B cell (primary cell): ENCODE results near the gene CNST. TPM values are rescaled to one million over a fixed set of nuclear protein-coding genes. Genes with fewer than 3 reads are reported as not detected.

Experiments used
- ATAC-seq: fragments of 200-7000 bp; cut with Tn5 transposase; one replicate; pipeline ENCODE4 v1.10.0; 2021; ENCODE audit warnings: low read depth, mild to moderate bottlenecking, moderate number of reproducible peaks, moderate library complexity
- CTCF ChIA-PET: fragments of 350-600 bp; sonication (Branson Sonifier 250); formaldehyde crosslinking; loops from one replicate; lab custom pipeline; 2021; ENCODE audit warnings: antibody characterized with exemption, inconsistent platforms; lab: Charles Lee
- POLR2A ChIA-PET: fragments of 350-600 bp; sonication (Branson Sonifier 250); formaldehyde crosslinking; loops from one replicate; lab custom pipeline; 2021; ENCODE audit warnings: antibody characterized with exemption; lab: Charles Lee
- DNase-seq: peaks from one replicate; pipeline ENCODE4 v3.0.0; 2013
- H2AFZ ChIP-seq: 2 replicates; pipeline ENCODE4 v1.6.1; 2012; ENCODE audit warnings: mild to moderate bottlenecking, low read depth, low read length; ENCODE audit not compliant: insufficient read depth, poor library complexity, severe bottlenecking
- H3K27ac ChIP-seq, 2 donors: 1 replicate in 1 of 2; 2 replicates in 1 of 2; pipeline ENCODE4 v1.5.1; 2012 to 2013; ENCODE audit warnings: low read length in 2 of 2, mild to moderate bottlenecking in 2 of 2, moderate library complexity in 1 of 2
- H3K27me3 ChIP-seq, 4 experiments: fragments of 200-600 bp in 1 of 4; sonication (generic) in 1 of 4; replicated peaks in 1 of 4; 1 replicate in 2 of 4; 2 replicates in 2 of 4; pipeline versions ENCODE4 v1.6.1 to v1.7.0; 2013 to 2016; ENCODE audit warnings: low read length in 3 of 4, mild to moderate bottlenecking in 2 of 4, mixed read lengths in 1 of 4, moderate library complexity in 1 of 4; ENCODE audit not compliant: insufficient read depth in 4 of 4, control insufficient read depth in 3 of 4; ENCODE audit errors: control extremely low read depth in 1 of 4
- H3K36me3 ChIP-seq, 2 experiments: replicated peaks in 1 of 2; 1 replicate in 1 of 2; 2 replicates in 1 of 2; pipeline versions ENCODE4 v1.6.1 to v1.7.1; 2013; ENCODE audit warnings: low read length in 1 of 2; ENCODE audit not compliant: insufficient read depth in 2 of 2, control insufficient read depth in 1 of 2; ENCODE audit errors: control extremely low read depth in 1 of 2, extremely low read depth in 1 of 2
- H3K4me1 ChIP-seq, 2 donors: fragments of 200-600 bp in 1 of 2; sonication (generic) in 1 of 2; 1 replicate in 1 of 2; 2 replicates in 1 of 2; pipeline versions ENCODE4 v1.5.1 to v1.6.1; 2013 to 2017; ENCODE audit warnings: low read length in 2 of 2; ENCODE audit not compliant: control insufficient read depth in 2 of 2, insufficient read depth in 2 of 2
- H3K4me2 ChIP-seq: replicated peaks from 2 replicates; pipeline ENCODE3; 2012; ENCODE audit warnings: mild to moderate bottlenecking, low read depth, low read length; ENCODE audit not compliant: poor library complexity, severe bottlenecking
- H3K4me3 ChIP-seq, 5 experiments: fragments of 200-600 bp in 1 of 5; sonication (generic) in 1 of 5; 1 replicate in 3 of 5; 2 replicates in 2 of 5; pipeline versions ENCODE4 v1.5.1 to v1.7.0; 2011 to 2016; ENCODE audit warnings: low read length in 4 of 5, mild to moderate bottlenecking in 4 of 5, low read depth in 2 of 5, control low read depth in 1 of 5, moderate library complexity in 1 of 5; ENCODE audit not compliant: insufficient read depth in 1 of 5; ENCODE audit errors: control extremely low read depth in 1 of 5, extremely low read depth in 1 of 5
- H3K79me2 ChIP-seq: fragments of 200-600 bp; sonication (generic); one replicate; pipeline ENCODE4 v1.6.0; 2016; ENCODE audit warnings: low read length; ENCODE audit not compliant: control insufficient read depth, insufficient read depth
- H3K9ac ChIP-seq: fragments of 200-600 bp; sonication (generic); 2 replicates; pipeline ENCODE4 v1.6.1; 2017; ENCODE audit warnings: mild to moderate bottlenecking, low read length, moderate library complexity
- H3K9me3 ChIP-seq, 3 donors: one replicate each; pipeline versions ENCODE4 v1.6.1 to v1.7.1; 2013; ENCODE audit warnings: low read length in 2 of 3; ENCODE audit not compliant: control insufficient read depth in 2 of 3, insufficient read depth in 1 of 3; ENCODE audit errors: control extremely low read depth in 1 of 3
- H4K20me1 ChIP-seq: 2 replicates; pipeline ENCODE4 v1.6.0; 2012; ENCODE audit warnings: mild to moderate bottlenecking, low read length; ENCODE audit not compliant: insufficient read depth, control insufficient read depth, poor library complexity, severe bottlenecking
- H3K27ac Mint-ChIP-seq: one replicate; pipeline ENCODE4 v1.8.0; 2021; ENCODE audit warnings: mixed read lengths
- H3K27me3 Mint-ChIP-seq: one replicate; pipeline ENCODE4 v1.8.0; 2021; ENCODE audit warnings: mixed read lengths
- H3K4me1 Mint-ChIP-seq: one replicate; pipeline ENCODE4 v1.8.0; 2021; ENCODE audit warnings: mixed read lengths
- H3K4me3 Mint-ChIP-seq: one replicate; pipeline ENCODE4 v1.8.0; 2021; ENCODE audit warnings: mixed read lengths
- H3K9me3 Mint-ChIP-seq: one replicate; pipeline ENCODE4 v1.8.0; 2022; ENCODE audit warnings: mixed read lengths; ENCODE audit not compliant: insufficient read depth
- CTCF ChIP-seq: fragments of 200-600 bp; IDR thresholded peaks from one replicate; pipeline ENCODE4 v1.8.0; 2022; ENCODE audit warnings: antibody characterized with exemption, mild to moderate bottlenecking
- EZH2 ChIP-seq: IDR thresholded peaks from 2 replicates; pipeline ENCODE4 v1.6.1; 2012; ENCODE audit warnings: borderline replicate concordance, low read depth, mild to moderate bottlenecking, moderate library complexity, low read length; ENCODE audit not compliant: insufficient read depth, poor library complexity, severe bottlenecking
- WGBS: methylation state at CpG from one replicate; pipeline ENCODE4 v1.1.5; 2013; ENCODE audit warnings: missing lambda C conversion rate; ENCODE audit not compliant: insufficient coverage; 5-methylcytosine and 5-hydroxymethylcytosine counted together
- intact Hi-C: fragments of 100-400 bp; cut with micrococcal nuclease; formaldehyde crosslinking; loops from one replicate; pipeline ENCODE4 v1.10.0; 2022
- polyA plus RNA-seq: library from polyadenylated mRNA; depleted of rRNA; stranded (reverse); fragments of >200 nt; gene quantifications from 2 replicates; pipeline ENCODE4 v1.2.3, GENCODE V29; 2012
- total RNA-seq, 2 donors: library from RNA; stranded (reverse); fragments of 120-200 nt in 1 of 2; gene quantifications; 1 replicate in 1 of 2; 2 replicates in 1 of 2; pipeline versions ENCODE4 v1.2.3 to v1.2.4, GENCODE V29; 2013 to 2022

Gene CNST
- total and polyA plus RNA-seq, 2 donors (not counting 1 experiment from before 2014, with no cell fraction given) = 26.9 to 54.0 TPM

GRCh38 chr1:246705368-246705767 is 139.1 kb downstream of the CNST start:
- Histone ChIP-seq H3K9me3 (peaks cover 0 to 3% (median 0%) of the 10 kb centered on the region in 3 donors), H3K79me2 (no peaks in the 10 kb centered on the region), H3K36me3 (no peaks in the 10 kb centered on the region), H3K4me3 (no peak overlapping the region), H2AFZ (no peak overlapping the region), H3K27ac (no peak overlapping the region), H4K20me1 (no peaks in the 10 kb centered on the region), H3K4me2 (no peak overlapping the region), H3K4me1 (no peaks in the 10 kb centered on the region), H3K27me3 (no peaks in the 10 kb centered on the region), H3K9ac (no peak overlapping the region)
- Mint-ChIP-seq H3K27me3 (peaks cover 3% of the 10 kb centered on the region), H3K27ac (no peak overlapping the region), H3K4me1 (no peaks in the 10 kb centered on the region), H3K9me3 (no peaks in the 10 kb centered on the region), H3K4me3 (no peak overlapping the region)
- intact Hi-C loops = no loop called here
- DNase-seq = no peak
- no CpG with 5 or more reads among the region's 3 CpGs for WGBS
- no peak for TF ChIP-seq EZH2
- TF ChIP-seq CTCF = no peak
- ATAC-seq = no peak
- POLR2A ChIA-PET = no interaction called here
- CTCF ChIA-PET = no interaction called here

GRCh38 chr1:246708166-246708565 is 141.9 kb downstream of the CNST start:
- no CpG with 5 or more reads among the region's 6 CpGs for WGBS
- H3K27ac ChIP-seq = no peak overlapping the region
- ATAC-seq = no peak
- H3K27me3 ChIP-seq = no peaks in the 10 kb centered on the region
- no peak overlapping the region for H2AFZ ChIP-seq
- peaks cover 11% of the 10 kb centered on the region for H3K27me3 Mint-ChIP-seq
- no peak overlapping the region for H3K4me2 ChIP-seq
- no peak overlapping the region for H3K4me3 Mint-ChIP-seq
- ChIA-PET POLR2A (no interaction called here), CTCF (no interaction called here)
- H4K20me1 ChIP-seq = no peaks in the 10 kb centered on the region
- H3K9me3 ChIP-seq = peaks cover 0 to 4% (median 0%) of the 10 kb centered on the region in 3 donors
- no peak for DNase-seq
- intact Hi-C loops = no loop called here
- no peaks in the 10 kb centered on the region for H3K4me1 Mint-ChIP-seq
- H3K79me2 ChIP-seq = no peaks in the 10 kb centered on the region
- no peak for TF ChIP-seq EZH2
- TF ChIP-seq CTCF = no peak
- no peak overlapping the region for H3K4me3 ChIP-seq
- no peaks in the 10 kb centered on the region for H3K36me3 ChIP-seq
- peaks cover 3% of the 10 kb centered on the region for H3K9me3 Mint-ChIP-seq
- no peak overlapping the region for H3K9ac ChIP-seq
- no peaks in the 10 kb centered on the region for H3K4me1 ChIP-seq
- H3K27ac Mint-ChIP-seq = no peak overlapping the region
